ENCODE measurements around the gene ESYT1.

The ESYT1 gene, protein sequence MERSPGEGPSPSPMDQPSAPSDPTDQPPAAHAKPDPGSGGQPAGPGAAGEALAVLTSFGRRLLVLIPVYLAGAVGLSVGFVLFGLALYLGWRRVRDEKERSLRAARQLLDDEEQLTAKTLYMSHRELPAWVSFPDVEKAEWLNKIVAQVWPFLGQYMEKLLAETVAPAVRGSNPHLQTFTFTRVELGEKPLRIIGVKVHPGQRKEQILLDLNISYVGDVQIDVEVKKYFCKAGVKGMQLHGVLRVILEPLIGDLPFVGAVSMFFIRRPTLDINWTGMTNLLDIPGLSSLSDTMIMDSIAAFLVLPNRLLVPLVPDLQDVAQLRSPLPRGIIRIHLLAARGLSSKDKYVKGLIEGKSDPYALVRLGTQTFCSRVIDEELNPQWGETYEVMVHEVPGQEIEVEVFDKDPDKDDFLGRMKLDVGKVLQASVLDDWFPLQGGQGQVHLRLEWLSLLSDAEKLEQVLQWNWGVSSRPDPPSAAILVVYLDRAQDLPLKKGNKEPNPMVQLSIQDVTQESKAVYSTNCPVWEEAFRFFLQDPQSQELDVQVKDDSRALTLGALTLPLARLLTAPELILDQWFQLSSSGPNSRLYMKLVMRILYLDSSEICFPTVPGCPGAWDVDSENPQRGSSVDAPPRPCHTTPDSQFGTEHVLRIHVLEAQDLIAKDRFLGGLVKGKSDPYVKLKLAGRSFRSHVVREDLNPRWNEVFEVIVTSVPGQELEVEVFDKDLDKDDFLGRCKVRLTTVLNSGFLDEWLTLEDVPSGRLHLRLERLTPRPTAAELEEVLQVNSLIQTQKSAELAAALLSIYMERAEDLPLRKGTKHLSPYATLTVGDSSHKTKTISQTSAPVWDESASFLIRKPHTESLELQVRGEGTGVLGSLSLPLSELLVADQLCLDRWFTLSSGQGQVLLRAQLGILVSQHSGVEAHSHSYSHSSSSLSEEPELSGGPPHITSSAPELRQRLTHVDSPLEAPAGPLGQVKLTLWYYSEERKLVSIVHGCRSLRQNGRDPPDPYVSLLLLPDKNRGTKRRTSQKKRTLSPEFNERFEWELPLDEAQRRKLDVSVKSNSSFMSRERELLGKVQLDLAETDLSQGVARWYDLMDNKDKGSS

DNA sequence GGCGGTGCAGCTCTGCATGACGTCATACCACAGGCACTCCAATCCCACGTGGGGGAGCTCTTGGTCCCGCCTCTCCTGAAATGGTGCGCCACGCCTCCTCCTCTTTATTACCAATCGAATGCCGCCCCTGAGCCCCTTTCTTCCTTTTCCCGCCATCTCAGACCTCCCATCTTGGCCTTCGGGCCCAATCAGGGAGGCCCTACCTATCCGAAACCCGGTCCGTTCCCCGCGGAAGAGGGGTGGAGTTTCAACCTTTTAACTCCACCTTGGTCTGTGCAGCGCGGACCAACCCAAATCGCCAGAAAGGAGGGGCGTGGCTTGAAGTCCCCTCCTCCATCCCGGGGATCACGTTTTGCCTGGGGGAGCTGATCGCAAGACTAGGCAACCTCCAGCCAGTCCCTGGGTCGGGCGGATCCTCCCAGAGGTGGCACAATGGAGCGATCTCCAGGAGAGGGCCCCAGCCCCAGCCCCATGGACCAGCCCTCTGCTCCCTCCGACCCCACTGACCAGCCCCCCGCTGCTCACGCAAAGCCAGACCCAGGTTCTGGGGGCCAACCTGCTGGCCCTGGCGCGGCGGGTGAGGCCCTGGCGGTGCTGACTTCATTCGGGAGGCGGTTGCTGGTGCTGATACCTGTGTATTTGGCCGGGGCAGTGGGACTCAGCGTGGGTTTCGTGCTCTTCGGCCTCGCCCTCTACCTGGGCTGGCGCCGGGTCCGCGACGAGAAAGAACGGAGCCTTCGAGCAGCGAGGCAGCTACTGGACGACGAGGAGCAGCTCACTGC is at the start of gene ESYT1:
TSS of gene ESYT1 (plus strand) at position 380 of the 782 bp plus-strand sequence. CDS start at position 433, 53 bp downstream.
- DNase-seq (ENCODE audit: low spot score) = peak; percentile 94

DNA sequence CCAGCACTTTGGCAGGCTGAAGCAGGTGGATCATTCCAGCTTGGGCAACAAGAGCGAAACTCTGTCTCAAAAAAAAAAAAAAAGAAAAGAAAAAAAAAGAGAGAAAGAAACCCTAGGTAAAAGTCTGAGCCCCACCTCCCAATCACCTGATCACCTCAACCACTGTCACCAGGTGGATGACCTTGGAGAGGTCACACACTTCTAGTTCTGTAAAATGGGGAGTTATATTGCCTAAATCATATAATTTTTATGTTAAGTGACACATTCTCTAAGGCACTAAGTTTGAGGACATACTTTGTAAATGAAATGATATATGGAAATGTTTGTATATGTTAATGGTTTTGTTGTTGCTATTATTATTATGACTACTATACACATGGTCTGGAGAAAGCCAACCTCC is 49.6 kb upstream of the ESYT1 start:
- no peak for DNase-seq (ENCODE audit: low spot score)

DNA sequence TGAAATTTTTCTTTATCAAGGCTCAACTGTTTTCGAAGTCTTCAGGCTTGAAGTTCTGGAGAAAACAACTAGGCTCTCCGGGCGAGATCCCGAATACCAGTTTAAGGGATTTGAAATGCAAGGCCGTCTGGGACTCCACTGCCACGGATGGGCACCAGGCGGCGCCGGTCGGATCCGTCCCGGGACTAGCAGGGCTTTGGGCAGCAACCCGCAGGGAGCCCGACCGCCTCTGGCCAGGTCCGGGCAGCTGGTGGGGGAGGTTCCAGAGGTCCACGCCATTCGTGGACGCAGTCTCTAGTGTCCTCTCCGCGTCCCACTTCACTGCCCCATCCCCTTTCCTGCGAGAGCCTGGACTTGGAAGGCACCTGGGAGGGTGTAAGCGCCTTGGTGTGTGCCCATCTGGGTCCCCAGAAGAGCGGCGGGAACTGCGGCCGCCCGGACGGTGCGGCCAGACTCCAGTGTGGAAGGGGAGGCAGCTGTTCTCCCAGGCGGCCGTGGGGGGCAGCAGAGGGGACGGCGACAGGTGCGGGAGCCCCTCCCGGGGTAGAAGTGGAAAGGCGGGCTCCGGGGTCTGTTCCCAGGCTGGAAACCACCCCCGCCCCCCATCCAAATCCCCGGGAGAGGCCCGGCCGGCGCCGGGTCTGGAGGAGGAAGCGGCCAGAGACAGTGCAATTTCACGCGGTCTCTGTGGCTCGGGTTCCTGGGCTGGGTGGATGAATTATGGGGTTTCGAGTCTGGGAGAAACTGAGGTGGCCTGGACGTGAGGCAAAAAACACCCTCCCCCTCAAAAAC is 48.9 kb upstream of the ESYT1 start:
- DNase-seq (ENCODE audit: low spot score) = peak; percentile 90

DNA sequence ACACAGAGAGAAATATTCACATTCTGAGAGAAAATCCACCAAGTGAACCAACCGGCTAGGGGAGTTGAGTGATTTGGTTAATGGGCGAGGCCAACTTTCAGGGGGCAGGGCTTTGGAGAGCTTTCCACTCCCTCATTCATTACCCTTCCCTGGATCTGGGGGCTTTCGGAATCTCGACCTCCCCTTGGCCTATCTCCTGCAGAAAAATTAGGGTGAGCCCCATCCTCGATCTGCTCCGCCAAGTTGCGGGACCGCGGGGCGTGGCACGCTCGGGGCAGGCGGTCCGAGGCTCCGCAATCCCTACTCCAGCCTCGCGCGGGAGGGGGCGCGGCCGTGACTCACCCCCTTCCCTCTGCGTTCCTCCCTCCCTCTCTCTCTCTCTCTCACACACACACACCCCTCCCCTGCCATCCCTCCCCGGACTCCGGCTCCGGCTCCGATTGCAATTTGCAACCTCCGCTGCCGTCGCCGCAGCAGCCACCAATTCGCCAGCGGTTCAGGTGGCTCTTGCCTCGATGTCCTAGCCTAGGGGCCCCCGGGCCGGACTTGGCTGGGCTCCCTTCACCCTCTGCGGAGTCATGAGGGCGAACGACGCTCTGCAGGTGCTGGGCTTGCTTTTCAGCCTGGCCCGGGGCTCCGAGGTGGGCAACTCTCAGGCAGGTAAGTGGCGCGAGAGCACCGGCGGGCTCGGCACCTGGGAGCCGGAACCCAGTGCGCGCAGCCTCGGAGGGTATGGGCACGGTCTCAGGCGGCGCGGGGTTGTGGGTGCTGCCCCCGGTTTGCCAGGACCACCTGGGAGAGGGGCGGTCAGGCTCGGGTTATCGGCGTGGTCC is 48.1 kb upstream of the ESYT1 start, which contains the start of gene ERBB3:
TSS of gene ERBB3 (plus strand) at position 443 of the 833 bp plus-strand sequence. CDS start at position 579, 136 bp downstream.
- DNase-seq (ENCODE audit: low spot score) = peak; percentile 78

DNA sequence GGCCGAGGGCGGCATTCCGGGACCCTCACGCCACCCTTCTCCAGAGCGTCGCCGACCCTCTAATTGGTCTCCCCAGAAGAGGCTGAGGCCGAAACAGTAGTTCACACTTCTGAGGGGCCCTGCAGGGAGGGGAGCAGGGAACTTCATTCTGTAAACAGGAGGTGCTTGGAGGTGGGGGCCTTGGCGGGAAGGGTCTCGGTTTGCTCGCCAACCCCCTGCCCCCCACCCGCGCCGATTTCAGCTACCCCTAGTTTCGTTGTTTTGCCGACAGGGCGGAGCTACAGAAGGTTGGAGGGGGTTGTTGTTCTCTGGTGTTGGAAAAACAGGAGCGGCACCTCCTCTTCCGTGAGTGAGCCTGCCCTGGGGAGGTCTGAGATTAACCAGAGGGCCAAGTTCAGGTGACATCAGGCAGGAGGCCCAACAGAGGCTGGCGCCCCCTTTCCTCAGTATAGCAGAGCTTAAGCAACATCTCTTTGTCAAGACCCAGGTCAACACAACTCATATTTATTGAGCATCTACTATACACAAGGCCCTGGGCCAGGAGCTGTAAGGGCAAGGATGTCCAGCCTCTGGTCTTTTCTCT is 47.4 kb upstream of the ESYT1 start:
- DNase-seq (ENCODE audit: low spot score) = no peak

DNA sequence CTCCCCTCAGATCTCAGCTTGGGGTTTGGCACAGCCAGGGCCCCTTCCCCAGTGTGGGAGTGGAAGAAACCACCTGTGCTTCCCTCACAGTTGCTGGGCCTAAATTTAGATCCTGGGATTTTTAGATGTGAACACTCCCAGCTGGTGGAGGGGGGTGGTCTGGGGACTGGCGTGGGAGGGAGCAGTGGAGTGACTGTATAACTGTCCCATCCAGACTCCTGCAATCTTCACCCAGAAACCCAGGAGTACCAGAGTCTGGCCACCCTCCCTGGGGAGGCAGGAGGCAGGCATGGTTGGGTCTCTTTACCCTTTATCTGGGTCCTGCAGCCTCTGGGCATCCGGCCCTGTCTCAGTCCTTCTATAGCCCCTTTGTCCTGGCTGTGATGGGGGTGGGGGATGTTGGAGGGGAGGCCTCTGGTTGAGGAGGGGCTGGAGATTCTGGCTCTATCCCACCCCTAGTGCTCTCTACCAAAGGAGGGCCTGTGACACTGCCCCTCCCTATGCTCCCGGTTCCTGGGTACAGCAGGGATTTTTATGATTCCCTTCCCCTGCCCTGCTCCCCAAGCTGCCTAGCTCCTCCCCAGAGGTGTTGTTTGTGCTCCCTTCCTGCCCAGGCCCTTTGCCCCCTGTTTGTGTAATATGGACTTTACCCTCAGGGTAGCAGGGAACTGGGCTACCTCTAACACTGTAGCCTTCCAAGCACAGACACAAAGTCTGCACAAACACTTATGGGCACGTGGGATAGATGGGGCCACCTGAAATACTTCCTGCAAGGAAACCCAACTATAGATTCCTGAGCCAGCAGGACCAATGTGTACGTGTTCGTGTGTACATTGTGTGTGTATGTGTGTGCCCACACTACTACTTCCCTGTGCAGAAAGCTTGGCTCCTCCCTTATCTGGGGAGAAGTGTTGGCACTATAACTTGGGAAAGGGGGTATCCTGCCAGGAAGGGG is 46.4 kb upstream of the ESYT1 start:
- DNase-seq (ENCODE audit: low spot score) = no peak

DNA sequence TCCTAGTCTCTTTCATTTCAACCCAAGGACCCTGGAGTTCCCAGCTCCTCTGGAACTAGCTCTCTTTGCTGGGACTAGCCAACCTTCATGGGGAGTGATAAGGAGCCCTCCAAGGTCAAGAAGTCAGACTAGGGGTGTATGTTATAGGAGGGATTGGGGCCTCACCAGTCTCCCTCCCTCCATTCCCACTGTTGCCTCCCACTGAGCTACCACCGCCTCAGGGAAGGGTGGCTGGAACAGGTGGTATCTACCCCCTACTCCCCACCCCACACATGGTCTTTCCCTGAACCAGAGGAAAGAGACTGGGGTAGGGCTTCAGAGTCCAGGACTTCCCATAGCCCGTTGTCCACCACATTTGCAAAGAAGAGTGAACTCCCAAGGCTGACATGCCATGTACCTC is 45.7 kb upstream of the ESYT1 start:
- no peak for DNase-seq (ENCODE audit: low spot score)

DNA sequence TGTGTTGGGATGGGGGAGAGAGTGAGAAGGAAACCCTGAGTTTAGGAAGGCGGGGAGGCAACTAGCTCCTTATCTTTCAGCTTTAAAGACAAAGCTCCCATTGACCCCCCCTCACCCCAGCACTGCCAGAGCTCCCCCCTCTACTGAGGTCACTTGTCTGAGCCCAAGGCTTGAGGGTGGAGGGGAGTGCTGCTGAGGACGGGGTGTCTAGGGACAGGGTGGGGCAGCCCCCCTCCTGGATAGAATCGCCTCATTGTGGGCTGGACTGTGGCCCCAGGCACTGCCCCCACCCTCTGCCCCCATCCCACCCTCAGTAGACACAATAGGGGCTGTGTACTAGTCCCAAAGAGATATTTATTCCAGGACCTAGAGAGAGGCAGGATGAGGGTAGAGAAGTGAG is 45.1 kb upstream of the ESYT1 start:
- no peak for DNase-seq (ENCODE audit: low spot score)

DNA sequence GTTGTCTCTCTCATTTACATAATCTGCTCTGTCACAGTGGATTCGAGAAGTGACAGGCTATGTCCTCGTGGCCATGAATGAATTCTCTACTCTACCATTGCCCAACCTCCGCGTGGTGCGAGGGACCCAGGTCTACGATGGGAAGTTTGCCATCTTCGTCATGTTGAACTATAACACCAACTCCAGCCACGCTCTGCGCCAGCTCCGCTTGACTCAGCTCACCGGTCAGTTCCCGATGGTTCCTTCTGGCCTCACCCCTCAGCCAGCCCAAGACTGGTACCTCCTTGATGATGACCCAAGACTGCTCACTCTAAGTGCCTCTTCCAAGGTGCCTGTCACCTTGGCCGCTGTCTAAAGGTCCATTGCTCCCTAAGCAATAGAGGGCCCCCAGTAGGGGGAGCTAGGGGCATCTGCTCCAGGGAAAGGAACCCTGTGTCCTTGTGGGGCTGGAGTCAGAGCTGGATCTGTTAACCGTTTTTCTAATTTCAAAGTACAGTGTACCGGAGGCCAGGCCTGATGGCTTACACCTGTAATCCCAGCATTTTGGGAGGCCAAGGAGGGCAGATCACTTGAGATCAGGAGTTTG is 43.0 kb upstream of the ESYT1 start:
- peak; percentile 69 for DNase-seq (ENCODE audit: low spot score)

DNA sequence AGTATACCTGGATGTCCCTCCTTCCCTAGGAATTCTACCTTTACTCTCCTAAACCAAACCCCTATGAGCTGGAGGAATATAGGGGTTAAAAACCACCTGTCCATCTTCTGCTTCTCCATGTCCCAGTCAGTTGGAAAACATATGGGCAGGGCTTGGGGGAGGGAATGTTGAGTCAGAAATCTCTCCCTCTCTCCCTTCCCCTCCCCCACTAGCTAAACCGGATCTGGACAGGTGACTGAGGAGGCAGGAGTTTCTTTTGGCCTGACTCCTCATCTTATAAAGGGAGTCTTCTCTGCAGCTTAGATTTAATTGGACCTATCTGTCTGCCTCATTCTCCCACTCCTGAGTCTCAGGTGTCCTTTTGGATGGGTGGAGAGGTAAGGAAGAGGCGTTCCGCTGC is 42.0 kb upstream of the ESYT1 start:
- DNase-seq (ENCODE audit: low spot score) = no peak

DNA sequence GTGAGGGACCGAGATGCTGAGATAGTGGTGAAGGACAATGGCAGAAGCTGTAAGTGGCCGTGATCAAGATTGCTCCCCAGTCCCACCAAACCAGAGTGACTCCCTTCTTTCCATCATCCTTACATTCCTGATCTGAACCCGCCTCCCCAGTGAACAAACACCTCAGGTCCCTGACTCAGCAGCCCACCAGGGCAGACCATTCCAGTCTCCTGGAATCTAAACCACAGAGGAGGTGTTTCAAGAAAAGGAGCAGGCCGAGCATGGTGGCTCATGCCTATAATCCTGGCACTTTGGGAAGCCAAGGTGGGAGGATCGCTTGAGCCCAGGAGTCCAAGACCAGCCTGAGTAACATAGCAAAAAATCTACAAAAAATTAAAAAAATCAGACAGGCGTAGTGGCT is 41.5 kb upstream of the ESYT1 start:
- DNase-seq (ENCODE audit: low spot score) = no peak

DNA sequence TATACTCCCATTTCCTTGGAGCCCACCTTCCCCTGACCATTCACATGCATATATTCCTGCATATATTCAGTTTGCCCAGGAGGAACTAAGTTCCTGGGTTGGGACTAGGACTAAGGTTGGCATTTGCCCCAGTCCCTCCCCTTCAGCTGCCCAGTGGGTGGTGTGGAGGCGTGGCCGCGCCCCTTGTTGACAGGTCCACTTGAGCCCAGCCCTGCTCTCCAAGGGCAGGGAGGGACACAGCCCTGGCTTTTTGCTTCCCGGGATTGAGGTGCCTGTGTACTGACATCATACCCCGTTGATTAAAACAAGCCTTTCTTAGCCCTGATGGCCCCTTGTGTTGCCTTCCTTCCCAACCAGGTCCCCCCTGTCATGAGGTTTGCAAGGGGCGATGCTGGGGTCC is 40.8 kb upstream of the ESYT1 start:
- DNase-seq (ENCODE audit: low spot score) = no peak

DNA sequence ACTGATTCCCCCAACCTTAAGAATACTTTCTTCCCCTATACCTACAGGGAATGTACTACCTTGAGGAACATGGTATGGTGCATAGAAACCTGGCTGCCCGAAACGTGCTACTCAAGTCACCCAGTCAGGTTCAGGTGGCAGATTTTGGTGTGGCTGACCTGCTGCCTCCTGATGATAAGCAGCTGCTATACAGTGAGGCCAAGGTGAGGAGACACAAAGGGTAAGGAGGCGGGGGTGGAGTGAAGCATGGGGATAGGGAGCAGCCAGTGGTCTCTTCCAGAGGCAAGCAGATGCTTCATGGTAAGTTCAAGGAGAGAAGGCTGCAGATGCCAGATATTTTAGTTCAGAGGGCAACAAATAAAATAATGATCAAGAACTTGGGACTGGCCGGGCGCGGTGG is 30.3 kb upstream of the ESYT1 start:
- DNase-seq (ENCODE audit: low spot score) = no peak

DNA sequence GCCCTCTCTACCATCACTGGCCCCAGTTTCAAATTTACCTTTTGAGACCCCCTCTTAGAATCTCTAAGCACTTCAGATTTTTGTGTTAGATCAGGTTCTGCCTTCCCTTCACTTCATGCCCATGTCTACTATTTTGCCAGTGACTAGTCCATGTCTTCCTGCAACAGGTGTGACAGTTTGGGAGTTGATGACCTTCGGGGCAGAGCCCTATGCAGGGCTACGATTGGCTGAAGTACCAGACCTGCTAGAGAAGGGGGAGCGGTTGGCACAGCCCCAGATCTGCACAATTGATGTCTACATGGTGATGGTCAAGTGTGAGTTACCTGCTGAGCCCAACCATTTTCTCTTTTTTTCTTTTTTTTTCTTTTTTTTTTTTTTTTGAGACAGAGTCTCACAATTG is 29.5 kb upstream of the ESYT1 start:
- no peak for DNase-seq (ENCODE audit: low spot score)

DNA sequence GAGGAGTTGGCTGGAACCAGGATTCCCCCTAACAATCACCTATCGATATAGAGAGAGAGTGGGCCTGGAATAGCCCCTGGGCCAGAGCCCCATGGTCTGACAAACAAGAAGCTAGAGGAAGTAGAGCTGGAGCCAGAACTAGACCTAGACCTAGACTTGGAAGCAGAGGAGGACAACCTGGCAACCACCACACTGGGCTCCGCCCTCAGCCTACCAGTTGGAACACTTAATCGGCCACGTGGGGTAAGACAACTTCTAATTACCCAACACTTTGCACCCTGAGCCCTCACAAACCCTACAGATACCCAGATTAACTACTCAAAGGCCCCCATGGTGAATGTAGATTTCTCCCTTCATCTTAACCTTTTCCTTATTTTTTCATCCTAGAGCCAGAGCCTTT is 28.3 kb upstream of the ESYT1 start:
- no peak for DNase-seq (ENCODE audit: low spot score)

DNA sequence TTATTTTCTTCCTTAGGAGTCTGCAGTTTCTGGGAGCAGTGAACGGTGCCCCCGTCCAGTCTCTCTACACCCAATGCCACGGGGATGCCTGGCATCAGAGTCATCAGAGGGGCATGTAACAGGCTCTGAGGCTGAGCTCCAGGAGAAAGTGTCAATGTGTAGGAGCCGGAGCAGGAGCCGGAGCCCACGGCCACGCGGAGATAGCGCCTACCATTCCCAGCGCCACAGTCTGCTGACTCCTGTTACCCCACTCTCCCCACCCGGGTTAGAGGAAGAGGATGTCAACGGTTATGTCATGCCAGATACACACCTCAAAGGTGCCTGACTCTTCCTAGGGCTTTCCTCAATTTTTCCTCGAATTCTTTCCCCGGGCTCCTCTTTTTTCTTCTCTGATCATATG is 27.0 kb upstream of the ESYT1 start:
- DNase-seq (ENCODE audit: low spot score) = no peak

DNA sequence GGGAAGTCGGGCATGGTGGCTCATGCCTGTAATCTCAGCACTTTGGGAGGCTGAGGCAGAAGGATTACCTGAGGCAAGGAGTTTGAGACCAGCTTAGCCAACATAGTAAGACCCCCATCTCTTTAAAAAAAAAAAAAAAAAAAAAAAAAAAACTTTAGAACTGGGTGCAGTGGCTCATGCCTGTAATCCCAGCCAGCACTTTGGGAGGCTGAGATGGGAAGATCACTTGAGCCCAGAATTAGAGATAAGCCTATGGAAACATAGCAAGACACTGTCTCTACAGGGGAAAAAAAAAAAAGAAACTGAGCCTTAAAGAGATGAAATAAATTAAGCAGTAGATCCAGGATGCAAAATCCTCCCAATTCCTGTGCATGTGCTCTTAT is 25.4 kb upstream of the ESYT1 start:
- no peak for DNase-seq (ENCODE audit: low spot score)

DNA sequence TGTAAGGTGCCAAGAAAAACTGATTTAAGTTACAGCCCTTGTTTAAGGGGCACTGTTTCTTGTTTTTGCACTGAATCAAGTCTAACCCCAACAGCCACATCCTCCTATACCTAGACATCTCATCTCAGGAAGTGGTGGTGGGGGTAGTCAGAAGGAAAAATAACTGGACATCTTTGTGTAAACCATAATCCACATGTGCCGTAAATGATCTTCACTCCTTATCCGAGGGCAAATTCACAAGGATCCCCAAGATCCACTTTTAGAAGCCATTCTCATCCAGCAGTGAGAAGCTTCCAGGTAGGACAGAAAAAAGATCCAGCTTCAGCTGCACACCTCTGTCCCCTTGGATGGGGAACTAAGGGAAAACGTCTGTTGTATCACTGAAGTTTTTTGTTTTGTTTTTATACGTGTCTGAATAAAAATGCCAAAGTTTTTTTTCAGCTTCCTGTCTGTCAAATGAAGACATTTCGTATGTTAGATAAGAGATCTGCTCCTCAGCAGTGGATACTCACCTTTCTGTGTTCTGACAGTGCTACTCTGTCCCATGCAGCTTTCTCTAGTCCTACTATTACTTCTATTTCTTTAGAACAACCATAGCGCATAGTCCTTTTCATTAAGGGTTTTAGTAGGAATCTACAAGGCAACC is 24.9 kb upstream of the ESYT1 start:
- no peak for DNase-seq (ENCODE audit: low spot score)
